Peyer's patch (tissue), 4 donors: Measurements from ENCODE around the gene LRRC32. TPM values are rescaled to one million over a fixed set of nuclear protein-coding genes. Genes with fewer than 3 reads are reported as not detected.

ENCODE experiments used
- DNase-seq, 3 donors: peaks; one replicate each; pipeline ENCODE4 v3.0.0-alpha.2; 2017 to 2019
- H3K27ac ChIP-seq, 4 donors: fragments of 200-600 bp; sonication (generic); one replicate each; pipeline ENCODE4 v1.5.1; 2016 to 2019
- H3K27me3 ChIP-seq, 2 donors: fragments of 200-600 bp; sonication (generic); one replicate each; pipeline ENCODE4 v1.5.1; 2019
- H3K36me3 ChIP-seq, 3 donors: fragments of 200-600 bp; sonication (generic); one replicate each; pipeline ENCODE4 v1.5.1; 2016 to 2019
- H3K4me1 ChIP-seq, 4 donors: fragments of 200-600 bp; sonication (generic); one replicate each; pipeline ENCODE4 v1.5.1; 2016 to 2019
- H3K4me3 ChIP-seq, 4 donors: fragments of 200-600 bp; sonication (generic); 1 replicate in 3 of 4; 2 replicates in 1 of 4; pipeline ENCODE4 v1.5.1; 2016 to 2019; ENCODE audit warnings: mild to moderate bottlenecking in 1 of 4
- H3K9me3 ChIP-seq, 4 donors: fragments of 200-600 bp; sonication (generic); one replicate each; pipeline ENCODE4 v1.5.1; 2016 to 2019; ENCODE audit warnings: mild to moderate bottlenecking in 1 of 4
- CTCF ChIP-seq, 6 experiments: fragments of 450-650 bp in 4 of 6; fragments of 200-600 bp in 2 of 6; sonication (generic) in 1 of 6; IDR thresholded peaks; one replicate each; pipeline ENCODE4 v1.5.1; 2017 to 2019; ENCODE audit warnings: antibody characterized with exemption in 6 of 6, mild to moderate bottlenecking in 3 of 6, moderate library complexity in 1 of 6
- POLR2A ChIP-seq, 2 donors: fragments of 450-650 bp; IDR thresholded peaks; one replicate each; pipeline ENCODE4 v1.5.1; 2017; ENCODE audit warnings: antibody characterized with exemption in 2 of 2, mild to moderate bottlenecking in 2 of 2, moderate library complexity in 2 of 2
- total RNA-seq, 4 donors: library from RNA; depleted of rRNA; stranded (reverse); fragments of >200 nt; gene quantifications; one replicate each; pipeline ENCODE4 v1.1.0, GENCODE V29; 2016

LRRC32 gene
- total RNA-seq, 4 donors from 2014 or later, result 4.0 to 36.7 (median 23.0) TPM

GRCh38 chr11:76631566-76632308, 38.8 kb downstream of the LRRC32 start:
- no peaks in the 10 kb centered on the region for H3K27me3 ChIP-seq
- H3K27ac ChIP-seq, result peak overlapping the region in 1 of 4 donors; percentile 79
- H3K4me1 ChIP-seq, result peaks cover 0 to 8% (median 4%) of the 10 kb centered on the region in 4 donors
- no peak overlapping the region for H3K4me3 ChIP-seq
- no peak for TF ChIP-seq POLR2A (IDR thresholded peaks at IDR 0.05)
- TF ChIP-seq CTCF (IDR thresholded peaks at IDR 0.05), result no peak
- no peaks in the 10 kb centered on the region for H3K36me3 ChIP-seq
- H3K9me3 ChIP-seq, result no peaks in the 10 kb centered on the region
- DNase-seq, result no peak

- no peak for TF ChIP-seq CTCF (IDR thresholded peaks at IDR 0.05)
- no peak for TF ChIP-seq POLR2A (IDR thresholded peaks at IDR 0.05)
- peak overlapping the region in 1 of 4 donors; percentile 5 for H3K4me3 ChIP-seq
Measured at GRCh38 chr11:76630600-76631281, 39.8 kb downstream of the LRRC32 start.

GRCh38 chr11:76629853-76630599, 40.5 kb downstream of the LRRC32 start:
- H3K27ac ChIP-seq, result peak overlapping the region; percentile 32 to 79 (median 66)
- TF ChIP-seq POLR2A (IDR thresholded peaks at IDR 0.05) (no peak), CTCF (IDR thresholded peaks at IDR 0.05) (peak in 2 of 6 experiments; percentile 12 to 14)
- peaks cover 0 to 10% (median 8%) of the 10 kb centered on the region in 4 donors for H3K4me1 ChIP-seq
- peak in 2 of 3 donors; percentile 57 to 77 for DNase-seq
- no peaks in the 10 kb centered on the region for H3K27me3 ChIP-seq
- peak overlapping the region in 1 of 4 donors; percentile 5 for H3K4me3 ChIP-seq
- peaks cover 0 to 6% (median 0%) of the 10 kb centered on the region in 4 donors for H3K9me3 ChIP-seq
- no peaks in the 10 kb centered on the region for H3K36me3 ChIP-seq

More at GRCh38 chr11:76630600-76631281, 39.8 kb downstream of the LRRC32 start:
- Histone ChIP-seq H3K9me3 (peaks cover 0 to 1% (median 0%) of the 10 kb centered on the region in 4 donors), H3K27me3 (no peaks in the 10 kb centered on the region), H3K4me1 (peaks cover 0 to 10% (median 8%) of the 10 kb centered on the region in 4 donors), H3K27ac (peak overlapping the region in 3 of 4 donors; percentile 32 to 79 (median 76)), H3K36me3 (no peaks in the 10 kb centered on the region)
- DNase-seq, result peak in 1 of 3 donors; percentile 40

GRCh38 chr11:76629116-76629852, 41.3 kb downstream of the LRRC32 start:
- DNase-seq, result peak in 2 of 3 donors; percentile 41 to 71
- TF ChIP-seq POLR2A (IDR thresholded peaks at IDR 0.05) (no peak), CTCF (IDR thresholded peaks at IDR 0.05) (no peak)
- peak overlapping the region; percentile 32 to 79 (median 66) for H3K27ac ChIP-seq

More at GRCh38 chr11:76629116-76629852, 41.3 kb downstream of the LRRC32 start:
- Histone ChIP-seq H3K4me3 (no peak overlapping the region), H3K36me3 (no peaks in the 10 kb centered on the region), H3K27me3 (no peaks in the 10 kb centered on the region), H3K9me3 (peaks cover 0 to 6% (median 0%) of the 10 kb centered on the region in 4 donors), H3K4me1 (peaks cover 0 to 10% (median 8%) of the 10 kb centered on the region in 4 donors)
